ENCODE data around the gene LEP. TPM values are rescaled to one million over a fixed set of nuclear protein-coding genes. Genes with fewer than 3 reads are reported as not detected.
"Not testable (repeated sequence)": the region's sequence is repeated elsewhere in the genome, so short reads cannot be mapped to it uniquely, and the experiment has no call there.

The LEP gene
- total RNA-seq, 1 experiment from 2014 or later = not detected

- DNase-seq (ENCODE audit: low read depth) = no peak
- in situ Hi-C loops (cut with HindIII; ENCODE audit: low pct_unique_long_range_greater_than_20kb, low sequenced_read_pairs) = no loop called here
Measured at GRCh38 chr7:128235471-128235870, 5.6 kb upstream of the LEP start.

DNA sequence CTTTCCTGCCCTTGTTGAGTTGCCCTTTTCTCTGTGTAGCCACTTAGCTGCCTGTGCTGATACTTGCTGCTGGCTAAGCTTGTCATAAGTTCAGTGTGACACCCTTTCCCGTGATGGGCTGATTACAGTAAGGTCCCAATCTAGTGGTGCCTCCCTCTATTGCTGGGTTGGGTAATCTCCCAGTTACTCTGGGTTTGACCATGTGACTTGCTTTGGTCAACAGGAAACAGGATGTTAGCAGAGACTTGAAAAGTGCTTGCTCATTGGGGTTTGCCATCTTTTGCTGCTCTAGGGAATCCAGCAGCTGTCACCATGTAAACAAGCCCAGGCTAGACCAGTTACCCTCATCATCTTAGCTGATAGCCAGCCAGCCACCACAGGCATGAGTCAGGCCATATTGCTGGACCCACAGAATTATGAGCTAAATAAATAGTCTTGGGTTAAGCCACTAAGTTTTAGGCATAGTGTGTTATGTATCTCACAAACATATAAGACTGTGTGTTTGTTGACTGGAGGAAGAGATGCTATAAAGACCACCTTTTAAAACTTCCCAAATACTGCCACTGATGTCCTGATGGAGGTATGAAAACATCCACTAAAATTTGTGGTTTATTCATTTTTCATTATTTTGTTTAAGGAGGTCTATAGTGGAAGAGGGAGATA is 4.0 kb upstream of the LEP start:
- peak; percentile 56 for DNase-seq (ENCODE audit: low read depth)
- in situ Hi-C loops (cut with HindIII; ENCODE audit: low pct_unique_long_range_greater_than_20kb, low sequenced_read_pairs) = no loop called here

DNA sequence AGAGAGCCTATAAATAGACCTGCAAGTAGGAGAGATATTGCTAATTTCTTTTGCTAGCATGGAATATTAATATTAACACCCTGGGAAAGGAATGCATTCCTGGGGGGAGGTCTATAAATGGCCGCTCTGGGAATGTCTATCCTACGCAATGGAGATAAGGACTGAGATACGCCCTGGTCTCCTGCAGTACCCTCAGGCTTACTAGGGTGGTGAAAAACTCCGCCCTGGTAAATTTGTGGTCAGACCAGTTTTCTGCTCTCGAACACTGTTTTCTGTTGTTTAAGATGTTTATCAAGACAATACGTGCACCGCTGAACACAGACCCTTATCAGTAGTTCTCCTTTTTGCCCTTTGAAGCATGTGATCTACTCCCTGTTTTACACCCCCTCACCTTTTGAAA is 1.9 kb upstream of the LEP start:
- in situ Hi-C loops (cut with HindIII; ENCODE audit: low pct_unique_long_range_greater_than_20kb, low sequenced_read_pairs); DNase-seq (ENCODE audit: low read depth): not testable (repeated sequence)

DNA sequence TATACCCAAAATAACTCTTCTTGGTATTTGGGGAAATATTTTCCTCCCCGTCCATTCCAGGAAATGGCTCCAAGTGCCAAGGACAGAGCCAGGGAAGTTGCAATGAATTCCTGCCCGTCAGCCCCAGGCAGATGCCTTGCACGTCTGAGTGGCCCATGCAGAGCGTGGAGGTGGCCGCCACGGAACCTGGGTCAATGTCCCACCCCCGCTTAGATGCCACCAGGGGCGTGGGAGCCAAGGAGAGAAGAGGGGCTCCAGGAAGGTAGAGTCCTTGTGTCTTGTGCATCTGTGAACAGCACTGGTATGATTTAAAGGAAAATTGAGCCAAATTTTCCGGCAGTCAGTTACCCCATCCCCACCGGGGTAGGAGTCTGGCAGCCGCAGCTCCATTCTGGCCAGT is 1.6 kb downstream of the LEP start:
- in situ Hi-C loops (cut with HindIII; ENCODE audit: low pct_unique_long_range_greater_than_20kb, low sequenced_read_pairs) = no loop called here
- no peak for DNase-seq (ENCODE audit: low read depth)

GRCh38 chr7:128243273-128243672 is 2.2 kb downstream of the LEP start:
- in situ Hi-C loops (cut with HindIII; ENCODE audit: low pct_unique_long_range_greater_than_20kb, low sequenced_read_pairs) = no loop called here

GRCh38 chr7:128244861-128245260 is 3.8 kb downstream of the LEP start:
- in situ Hi-C loops (cut with HindIII; ENCODE audit: low pct_unique_long_range_greater_than_20kb, low sequenced_read_pairs) = no loop called here

More at GRCh38 chr7:128243273-128243672, 2.2 kb downstream of the LEP start:
- DNase-seq (ENCODE audit: low read depth) = no peak

GRCh38 chr7:128247108-128247507 is 6.0 kb downstream of the LEP start:
- in situ Hi-C loops (cut with HindIII; ENCODE audit: low pct_unique_long_range_greater_than_20kb, low sequenced_read_pairs) = no loop called here
- no peak for DNase-seq (ENCODE audit: low read depth)

More at GRCh38 chr7:128244861-128245260, 3.8 kb downstream of the LEP start:
- DNase-seq (ENCODE audit: low read depth) = no peak

GRCh38 chr7:128247640-128248194 is 6.6 kb downstream of the LEP start:
- in situ Hi-C loops (cut with HindIII; ENCODE audit: low pct_unique_long_range_greater_than_20kb, low sequenced_read_pairs) = no loop called here
- peak; percentile 12 for DNase-seq (ENCODE audit: low read depth)

GRCh38 chr7:128251337-128251736 is 10.3 kb downstream of the LEP start:
- DNase-seq (ENCODE audit: low read depth) = no peak
- in situ Hi-C loops (cut with HindIII; ENCODE audit: low pct_unique_long_range_greater_than_20kb, low sequenced_read_pairs) = no loop called here

DNA sequence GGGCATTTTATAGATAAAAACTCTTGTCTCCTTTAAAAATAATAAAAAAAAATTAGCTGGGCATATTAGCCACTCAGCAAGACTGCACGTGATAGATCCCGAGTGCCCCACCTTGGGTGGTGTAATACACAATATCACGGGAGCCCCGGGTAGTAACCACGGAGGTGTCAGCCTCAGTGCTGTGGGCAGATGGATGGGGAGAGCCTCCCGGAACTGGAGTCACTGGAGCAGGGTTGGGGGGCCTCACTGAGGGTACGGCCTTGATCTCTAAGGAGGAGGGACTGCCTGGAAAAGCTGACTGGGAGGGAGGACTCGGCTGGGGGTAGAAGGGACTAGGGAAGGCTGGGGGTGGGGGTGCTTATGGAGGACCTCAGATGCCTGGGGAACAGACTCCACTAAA is 12.6 kb downstream of the LEP start:
- no peak for DNase-seq (ENCODE audit: low read depth)
- in situ Hi-C loops (cut with HindIII; ENCODE audit: low pct_unique_long_range_greater_than_20kb, low sequenced_read_pairs) = no loop called here

DNA sequence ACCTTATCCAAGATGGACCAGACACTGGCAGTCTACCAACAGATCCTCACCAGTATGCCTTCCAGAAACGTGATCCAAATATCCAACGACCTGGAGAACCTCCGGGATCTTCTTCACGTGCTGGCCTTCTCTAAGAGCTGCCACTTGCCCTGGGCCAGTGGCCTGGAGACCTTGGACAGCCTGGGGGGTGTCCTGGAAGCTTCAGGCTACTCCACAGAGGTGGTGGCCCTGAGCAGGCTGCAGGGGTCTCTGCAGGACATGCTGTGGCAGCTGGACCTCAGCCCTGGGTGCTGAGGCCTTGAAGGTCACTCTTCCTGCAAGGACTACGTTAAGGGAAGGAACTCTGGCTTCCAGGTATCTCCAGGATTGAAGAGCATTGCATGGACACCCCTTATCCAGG is 13.4 kb downstream of the LEP start:
- in situ Hi-C loops (cut with HindIII; ENCODE audit: low pct_unique_long_range_greater_than_20kb, low sequenced_read_pairs) = no loop called here
- DNase-seq (ENCODE audit: low read depth) = no peak

DNA sequence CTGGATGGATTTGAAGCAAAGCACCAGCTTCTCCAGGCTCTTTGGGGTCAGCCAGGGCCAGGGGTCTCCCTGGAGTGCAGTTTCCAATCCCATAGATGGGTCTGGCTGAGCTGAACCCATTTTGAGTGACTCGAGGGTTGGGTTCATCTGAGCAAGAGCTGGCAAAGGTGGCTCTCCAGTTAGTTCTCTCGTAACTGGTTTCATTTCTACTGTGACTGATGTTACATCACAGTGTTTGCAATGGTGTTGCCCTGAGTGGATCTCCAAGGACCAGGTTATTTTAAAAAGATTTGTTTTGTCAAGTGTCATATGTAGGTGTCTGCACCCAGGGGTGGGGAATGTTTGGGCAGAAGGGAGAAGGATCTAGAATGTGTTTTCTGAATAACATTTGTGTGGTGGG is 14.2 kb downstream of the LEP start:
- in situ Hi-C loops (cut with HindIII; ENCODE audit: low pct_unique_long_range_greater_than_20kb, low sequenced_read_pairs) = no loop called here
- no peak for DNase-seq (ENCODE audit: low read depth)

DNA sequence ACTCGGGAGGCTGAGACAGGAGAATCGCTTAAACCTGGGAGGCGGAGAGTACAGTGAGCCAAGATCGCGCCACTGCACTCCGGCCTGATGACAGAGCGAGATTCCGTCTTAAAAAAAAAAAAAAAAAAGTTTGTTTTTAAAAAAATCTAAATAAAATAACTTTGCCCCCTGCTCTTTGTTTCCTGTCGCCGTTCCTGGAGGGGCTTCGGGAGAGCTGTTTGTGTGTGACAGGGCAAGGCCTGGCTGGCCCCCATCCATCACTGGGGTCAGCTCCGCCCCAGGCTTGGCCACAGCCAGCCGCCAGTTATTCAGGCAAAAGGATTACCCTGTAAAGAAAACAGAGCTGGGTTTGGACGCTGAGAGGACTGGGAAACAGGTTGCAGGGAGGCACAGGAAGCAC is 16.4 kb downstream of the LEP start:
- in situ Hi-C loops (cut with HindIII; ENCODE audit: low pct_unique_long_range_greater_than_20kb, low sequenced_read_pairs) = no loop called here

GRCh38 chr7:128259131-128260061 is 18.3 kb downstream of the LEP start:
- in situ Hi-C loops (cut with HindIII; ENCODE audit: low pct_unique_long_range_greater_than_20kb, low sequenced_read_pairs) = no loop called here
- DNase-seq (ENCODE audit: low read depth) = no peak

More for the DNA sequence above, 16.4 kb downstream of the LEP start:
- DNase-seq (ENCODE audit: low read depth) = no peak

- in situ Hi-C loops (cut with HindIII; ENCODE audit: low pct_unique_long_range_greater_than_20kb, low sequenced_read_pairs) = no loop called here
- no peak for DNase-seq (ENCODE audit: low read depth)
Measured at GRCh38 chr7:128260069-128260795, 19.2 kb downstream of the LEP start.

DNA sequence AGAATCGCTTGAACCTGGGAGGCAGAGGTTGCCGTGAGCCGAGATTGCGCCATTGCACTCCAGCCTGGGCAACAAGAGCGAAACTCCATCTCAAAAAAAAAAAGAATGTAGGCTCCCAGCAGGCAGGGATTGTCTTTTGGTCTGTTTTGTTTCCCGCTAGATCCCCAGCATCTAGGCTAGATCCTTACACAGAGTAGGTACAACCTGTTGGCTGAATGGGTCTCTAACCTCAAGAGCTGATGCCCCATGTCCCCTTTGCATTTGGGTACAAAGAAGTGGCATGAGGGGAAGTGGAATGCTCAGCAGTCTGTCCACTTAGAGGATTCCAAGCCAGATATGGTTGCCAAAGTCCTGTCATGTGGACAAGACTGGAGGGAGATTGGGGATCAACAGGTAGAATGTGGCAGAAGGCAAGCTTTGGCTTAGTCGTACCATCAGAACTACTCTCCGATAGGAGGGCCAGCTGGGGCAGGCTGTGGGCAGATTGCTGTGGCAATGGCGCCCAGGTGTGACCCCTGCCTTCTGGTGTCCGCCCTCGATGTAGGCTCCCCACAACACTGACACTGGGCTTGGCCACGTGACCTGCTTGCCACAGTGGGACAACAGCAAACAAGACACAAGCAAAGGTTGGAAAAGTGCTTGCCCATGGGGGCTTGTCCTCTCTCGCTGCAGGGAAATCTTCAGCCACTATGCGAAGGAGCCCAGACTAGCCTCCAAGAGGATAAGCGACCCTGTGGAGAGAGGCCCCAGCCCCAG is 21.4 kb downstream of the LEP start:
- DNase-seq (ENCODE audit: low read depth) = no peak
- in situ Hi-C loops (cut with HindIII; ENCODE audit: low pct_unique_long_range_greater_than_20kb, low sequenced_read_pairs) = no loop called here

DNA sequence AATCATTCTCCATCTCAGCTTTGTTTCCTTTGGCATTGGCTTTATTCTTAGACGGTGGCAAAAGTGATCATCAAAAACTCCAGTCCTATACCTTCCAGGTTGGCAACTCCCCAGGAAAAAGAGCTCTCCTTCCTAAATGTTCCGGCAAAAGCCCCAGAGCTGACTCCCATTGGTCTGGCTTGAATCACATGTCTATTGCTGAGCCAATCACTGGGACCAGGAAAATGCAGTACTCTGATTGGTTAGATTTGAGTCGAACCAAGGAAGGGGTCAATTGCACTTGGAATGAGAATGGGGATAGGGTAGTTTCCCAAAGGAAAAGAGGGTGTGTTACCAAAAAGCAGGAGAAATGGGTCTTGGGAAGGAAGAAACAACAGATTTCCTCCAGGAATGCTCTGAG is 22.3 kb downstream of the LEP start:
- no peak for DNase-seq (ENCODE audit: low read depth)
- in situ Hi-C loops (cut with HindIII; ENCODE audit: low pct_unique_long_range_greater_than_20kb, low sequenced_read_pairs) = no loop called here

GRCh38 chr7:128264477-128264876 is 23.4 kb downstream of the LEP start:
- no peak for DNase-seq (ENCODE audit: low read depth)
- in situ Hi-C loops (cut with HindIII; ENCODE audit: low pct_unique_long_range_greater_than_20kb, low sequenced_read_pairs) = no loop called here

Measured in Caki2 (cell line).